Epithelial cell of prostate (primary cell): ENCODE data around the gene SLC25A43.
"Not testable (repeated sequence)": the region's sequence is repeated elsewhere in the genome, so short reads cannot be mapped to it uniquely, and the experiment has no call there.

Experiments used
- DNase-seq: peaks from one replicate; pipeline ENCODE4 v3.0.0-alpha.2; 2011; ENCODE audit warnings: low read depth, low spot score
- H3K27ac ChIP-seq: fragments of 450-650 bp; 2 replicates; pipeline ENCODE4 v1.5.1; 2017; ENCODE audit warnings: mild to moderate bottlenecking

Gene SLC25A43

DNA sequence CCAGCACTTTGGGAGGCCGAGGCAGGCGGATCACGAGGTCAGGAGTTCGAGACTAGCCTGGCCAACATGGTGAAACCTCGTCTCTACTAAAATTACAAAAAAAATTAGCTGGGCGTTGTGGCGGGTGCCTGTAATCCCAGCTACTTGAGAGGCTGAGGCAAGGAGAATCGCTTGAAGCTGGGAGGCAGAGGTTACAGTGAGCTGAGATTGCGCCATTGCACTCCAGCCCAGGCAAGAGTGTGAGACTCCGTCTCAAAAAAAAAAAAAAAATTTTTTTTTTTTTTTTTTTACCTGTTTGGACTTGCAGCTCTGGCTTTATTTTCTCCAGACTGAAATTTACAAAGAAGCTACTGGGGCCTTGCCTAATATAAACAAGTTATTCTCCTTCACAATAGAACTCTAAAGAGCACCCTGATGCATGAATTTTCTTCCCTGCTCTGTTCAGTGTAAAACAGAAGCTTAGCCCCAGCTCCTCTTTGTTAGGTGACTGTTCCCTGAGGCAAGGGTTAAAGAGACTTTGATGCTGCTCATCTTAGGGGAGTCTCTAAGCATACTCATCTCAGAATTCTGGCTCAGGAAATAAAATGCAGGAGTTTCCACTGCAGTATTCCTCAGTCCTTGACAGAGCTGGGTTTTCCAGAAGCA is 94.8 kb downstream of the SLC25A43 start:
- DNase-seq: not testable (repeated sequence)
- peak overlapping the region; percentile 87 for H3K27ac ChIP-seq

DNA sequence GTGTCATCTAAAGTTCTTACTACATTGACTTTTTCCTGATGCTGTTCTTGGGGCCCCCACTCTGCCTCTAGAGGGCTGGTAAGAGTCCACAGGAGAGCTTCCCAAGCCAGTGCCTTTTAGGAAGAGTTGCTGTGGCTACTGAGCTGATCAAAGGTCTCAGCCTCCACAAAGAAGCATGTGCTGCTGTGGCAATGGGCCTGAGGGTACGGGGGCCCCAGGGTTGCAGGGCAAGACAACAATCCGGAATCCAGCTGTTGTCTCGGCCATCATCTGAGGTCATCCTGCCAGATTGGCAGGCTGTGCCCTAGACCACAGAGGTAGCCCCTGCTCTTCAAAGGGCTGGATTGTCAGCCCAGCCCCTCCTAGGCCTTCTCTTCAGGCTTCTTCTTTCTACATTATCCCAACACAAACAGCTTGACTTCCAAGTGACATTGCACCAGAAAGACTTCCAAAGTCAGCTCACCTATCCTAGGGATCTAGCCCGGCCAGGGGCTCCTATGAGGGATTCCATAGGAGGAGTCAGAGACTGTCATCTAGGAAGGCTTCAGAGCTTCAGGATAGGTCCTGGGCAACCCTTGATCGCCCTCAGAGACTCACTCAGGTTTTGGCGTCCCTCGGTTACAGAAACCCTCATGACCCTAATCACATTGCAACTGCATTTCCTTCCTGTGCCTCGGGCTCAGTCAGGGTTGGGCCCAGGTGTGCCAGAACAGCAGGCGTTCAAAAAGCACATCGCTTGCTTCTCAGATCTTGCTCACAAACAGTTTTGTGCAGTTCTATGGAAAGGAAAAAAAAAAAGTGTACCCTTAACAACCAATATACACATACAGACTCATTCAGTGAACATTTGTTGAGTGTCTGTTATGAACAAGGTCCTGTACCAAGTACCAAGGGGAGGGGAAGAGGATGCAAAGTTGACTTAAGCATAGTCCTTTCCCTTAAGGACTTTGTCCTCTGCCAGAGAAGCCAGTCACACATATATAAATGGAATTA is 96.9 kb downstream of the SLC25A43 start:
- H3K27ac ChIP-seq: peak overlapping the region; percentile 87
- no peak for DNase-seq

DNA sequence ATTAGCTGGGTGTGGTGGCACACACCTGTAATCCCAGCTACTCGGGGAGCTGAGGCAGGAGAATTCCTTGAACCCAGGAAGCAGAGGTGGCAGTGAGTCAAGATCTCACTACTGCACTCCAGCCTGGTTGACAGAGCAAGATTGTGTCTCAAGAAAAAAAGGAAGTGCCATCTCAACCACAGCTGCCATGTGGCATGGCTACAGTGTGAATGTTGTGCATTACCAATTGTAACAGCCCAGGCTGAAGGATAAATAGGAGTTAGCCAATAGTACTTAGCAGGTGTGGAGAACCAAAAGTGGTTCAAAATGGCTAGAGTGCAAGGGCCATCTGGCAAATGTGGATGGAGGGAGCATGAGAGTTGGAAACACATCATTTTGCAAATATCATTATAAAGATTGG is 98.0 kb downstream of the SLC25A43 start:
- no peak for DNase-seq
- no peak overlapping the region for H3K27ac ChIP-seq

DNA sequence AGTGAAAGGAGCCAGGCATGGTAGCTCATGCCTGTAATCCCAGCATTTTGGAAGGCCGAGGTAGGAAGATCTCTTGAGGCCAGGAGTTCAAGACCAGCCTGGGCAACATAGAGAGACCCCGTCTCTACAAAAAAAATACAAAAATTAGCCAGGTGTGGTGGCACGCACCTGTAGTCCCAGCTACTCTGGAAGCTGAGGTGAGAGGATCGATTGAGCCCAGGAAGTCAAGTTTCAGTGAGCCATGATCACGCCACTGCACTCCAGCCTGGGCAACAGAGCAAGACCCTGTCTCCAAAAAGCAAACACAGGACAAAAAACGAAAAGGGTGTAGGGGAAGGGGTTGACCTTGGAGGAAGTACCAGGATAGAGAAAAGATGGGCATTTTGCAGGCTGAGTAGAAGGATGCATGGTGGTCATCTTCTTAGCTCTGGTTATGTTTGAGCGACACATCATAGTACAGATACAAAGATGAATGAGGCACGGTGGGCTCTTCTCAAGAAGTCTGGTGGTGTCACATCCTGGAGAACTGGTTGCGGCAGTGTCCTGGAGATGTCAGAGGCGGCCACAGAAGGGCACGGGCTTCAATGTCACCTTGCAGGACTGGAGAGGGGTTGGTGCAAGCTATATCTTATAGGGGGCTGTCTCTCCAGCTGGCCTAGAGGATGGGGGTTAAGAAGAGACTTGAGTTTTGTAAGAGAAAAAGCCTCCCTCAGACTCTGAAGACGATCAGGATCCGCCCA is 101.1 kb downstream of the SLC25A43 start:
- H3K27ac ChIP-seq: peak overlapping the region; percentile 97
- DNase-seq: no peak

DNA sequence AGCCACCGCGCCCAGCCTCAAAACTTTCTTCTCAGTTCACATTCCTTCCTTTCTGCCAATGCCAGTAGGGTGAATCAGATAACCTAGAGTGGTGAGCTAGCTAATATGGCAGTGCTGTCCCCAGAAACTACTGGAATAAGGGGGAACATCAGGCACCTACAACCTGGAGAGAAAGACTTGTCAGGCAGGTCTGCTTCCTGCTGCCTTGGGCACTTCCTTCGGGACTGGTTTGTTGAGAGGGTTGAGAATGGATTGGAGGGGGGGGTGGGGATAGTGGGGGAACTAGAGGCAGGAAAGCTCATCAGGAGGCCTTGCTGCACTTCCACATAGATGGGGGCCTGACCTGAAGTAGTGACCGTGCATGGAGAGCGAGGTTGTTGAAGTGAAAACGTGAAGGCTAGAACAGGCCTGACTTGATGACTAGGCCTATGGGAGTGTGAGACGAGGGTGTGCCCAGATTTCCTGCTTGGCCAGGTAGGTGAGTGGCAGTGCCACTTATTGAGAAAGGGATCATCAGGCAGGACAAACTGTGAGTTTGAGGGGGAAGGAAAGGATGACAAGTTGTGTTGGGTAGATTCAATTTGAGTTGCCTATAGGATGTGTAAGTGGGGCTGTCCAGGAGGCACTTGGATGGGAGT is 102.5 kb downstream of the SLC25A43 start:
- H3K27ac ChIP-seq: peak overlapping the region; percentile 97

DNA sequence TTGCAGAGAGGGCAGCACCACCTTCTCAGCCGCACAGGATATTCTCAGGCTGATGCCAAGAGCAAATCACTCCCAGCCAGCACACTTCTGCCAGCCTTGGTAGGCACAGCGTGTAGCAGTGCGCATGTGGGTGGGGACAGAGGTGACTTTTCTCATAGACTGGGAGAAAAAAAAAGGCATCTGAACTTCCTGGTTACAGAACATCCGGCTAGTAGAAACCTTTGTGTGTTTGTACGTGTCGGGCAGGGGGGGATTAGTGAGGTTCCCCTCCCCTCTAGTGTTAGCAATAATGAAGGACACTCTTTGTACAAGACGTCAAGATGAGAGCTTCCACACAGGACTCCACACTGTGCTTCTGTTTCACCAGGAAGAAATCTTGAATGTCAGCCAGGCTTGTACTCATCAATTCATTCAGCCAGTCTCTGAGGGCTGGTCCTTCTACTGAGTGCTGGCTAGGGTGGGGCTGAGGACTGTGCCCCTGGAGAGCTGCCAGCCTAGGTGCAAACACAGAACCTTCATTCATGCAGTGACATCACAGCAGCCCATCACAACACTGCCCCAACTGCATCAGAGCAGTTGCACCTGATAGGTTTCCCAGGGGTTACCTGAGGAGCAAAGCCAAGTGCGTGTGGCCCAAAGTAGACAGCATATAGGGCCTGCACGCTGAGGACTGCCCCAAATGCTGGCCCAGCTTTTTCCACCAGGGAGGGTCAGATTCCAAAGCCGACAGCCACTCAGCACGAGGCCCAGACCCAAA is 103.8 kb downstream of the SLC25A43 start:
- H3K27ac ChIP-seq: peak overlapping the region; percentile 97
- DNase-seq: peak; percentile 60

More for the DNA sequence above, 102.5 kb downstream of the SLC25A43 start:
- DNase-seq: no peak

DNA sequence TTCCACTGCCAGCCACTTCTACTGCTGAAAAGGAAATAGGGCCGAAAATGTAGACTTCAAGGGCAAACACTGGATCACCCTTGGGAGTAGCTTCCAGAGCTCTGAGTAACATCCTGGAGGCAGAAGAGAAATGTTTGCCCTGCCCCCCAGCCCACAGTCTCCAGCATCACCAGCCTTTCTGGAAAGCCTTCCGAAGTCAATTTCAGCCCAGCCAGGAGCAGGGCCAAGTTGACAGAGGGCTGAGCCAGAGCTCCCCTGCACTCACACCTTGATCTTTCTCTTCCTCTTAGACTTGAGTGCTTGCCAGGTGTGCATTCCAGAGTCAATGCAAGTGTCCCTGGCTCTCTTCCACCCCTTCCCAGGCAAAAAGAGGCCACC is 104.3 kb downstream of the SLC25A43 start:
- peak overlapping the region; percentile 97 for H3K27ac ChIP-seq
- DNase-seq: no peak
